ENCODE measurements around the gene PDE11A.

PDE11A gene

GRCh38 chr2:177619986-177620385, 452.6 kb downstream of the PDE11A start:
- in situ Hi-C loops (cut with HindIII; ENCODE audit: low sequenced_read_pairs) = no loop called here
- no peak for DNase-seq (ENCODE audit: low read depth, low spot score)
- TF ChIP-seq, protein P1, sequence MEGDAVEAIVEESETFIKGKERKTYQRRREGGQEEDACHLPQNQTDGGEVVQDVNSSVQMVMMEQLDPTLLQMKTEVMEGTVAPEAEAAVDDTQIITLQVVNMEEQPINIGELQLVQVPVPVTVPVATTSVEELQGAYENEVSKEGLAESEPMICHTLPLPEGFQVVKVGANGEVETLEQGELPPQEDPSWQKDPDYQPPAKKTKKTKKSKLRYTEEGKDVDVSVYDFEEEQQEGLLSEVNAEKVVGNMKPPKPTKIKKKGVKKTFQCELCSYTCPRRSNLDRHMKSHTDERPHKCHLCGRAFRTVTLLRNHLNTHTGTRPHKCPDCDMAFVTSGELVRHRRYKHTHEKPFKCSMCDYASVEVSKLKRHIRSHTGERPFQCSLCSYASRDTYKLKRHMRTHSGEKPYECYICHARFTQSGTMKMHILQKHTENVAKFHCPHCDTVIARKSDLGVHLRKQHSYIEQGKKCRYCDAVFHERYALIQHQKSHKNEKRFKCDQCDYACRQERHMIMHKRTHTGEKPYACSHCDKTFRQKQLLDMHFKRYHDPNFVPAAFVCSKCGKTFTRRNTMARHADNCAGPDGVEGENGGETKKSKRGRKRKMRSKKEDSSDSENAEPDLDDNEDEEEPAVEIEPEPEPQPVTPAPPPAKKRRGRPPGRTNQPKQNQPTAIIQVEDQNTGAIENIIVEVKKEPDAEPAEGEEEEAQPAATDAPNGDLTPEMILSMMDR (IDR thresholded peaks at IDR 0.05; ENCODE audit: low read depth, low read length) = no peak

DNA sequence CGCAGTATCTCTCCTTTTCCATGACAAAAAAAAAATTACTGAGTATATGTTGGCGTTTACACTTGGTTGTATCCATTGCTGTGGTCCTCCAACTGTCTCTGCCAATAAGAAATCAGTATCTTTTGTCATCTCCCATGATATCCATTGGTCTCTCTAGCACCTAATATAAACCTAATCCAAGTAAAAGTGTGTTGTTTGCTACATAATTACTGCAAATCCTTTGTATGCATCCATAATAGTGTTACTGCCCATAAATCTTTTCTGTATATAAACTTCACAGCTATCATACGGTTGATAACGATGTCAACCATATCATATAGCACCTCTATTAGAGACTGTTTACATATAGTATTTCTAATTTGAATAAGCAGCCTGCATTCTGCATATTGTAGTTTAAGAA, 453.1 kb downstream of the PDE11A start:
- H3K4me3 ChIP-seq (ENCODE audit: low read depth, low read length) = no peak overlapping the region
- DNase-seq (ENCODE audit: low read depth, low spot score) = no peak
- TF ChIP-seq, protein P1 (IDR thresholded peaks at IDR 0.05; ENCODE audit: low read depth, low read length) = no peak
- in situ Hi-C loops (cut with HindIII; ENCODE audit: low sequenced_read_pairs) = no loop called here

More at GRCh38 chr2:177619986-177620385, 452.6 kb downstream of the PDE11A start:
- no peak overlapping the region for H3K4me3 ChIP-seq (ENCODE audit: low read depth, low read length)

GRCh38 chr2:177618255-177619253, 454.0 kb downstream of the PDE11A start:
- peak overlapping the region; percentile 85 for H3K4me3 ChIP-seq (ENCODE audit: low read depth, low read length)
- DNase-seq (ENCODE audit: low read depth, low spot score) = peak; percentile 92
- in situ Hi-C loops (cut with HindIII; ENCODE audit: low sequenced_read_pairs) = no loop called here
- TF ChIP-seq, protein P1 (IDR thresholded peaks at IDR 0.05; ENCODE audit: low read depth, low read length) = no peak

DNA sequence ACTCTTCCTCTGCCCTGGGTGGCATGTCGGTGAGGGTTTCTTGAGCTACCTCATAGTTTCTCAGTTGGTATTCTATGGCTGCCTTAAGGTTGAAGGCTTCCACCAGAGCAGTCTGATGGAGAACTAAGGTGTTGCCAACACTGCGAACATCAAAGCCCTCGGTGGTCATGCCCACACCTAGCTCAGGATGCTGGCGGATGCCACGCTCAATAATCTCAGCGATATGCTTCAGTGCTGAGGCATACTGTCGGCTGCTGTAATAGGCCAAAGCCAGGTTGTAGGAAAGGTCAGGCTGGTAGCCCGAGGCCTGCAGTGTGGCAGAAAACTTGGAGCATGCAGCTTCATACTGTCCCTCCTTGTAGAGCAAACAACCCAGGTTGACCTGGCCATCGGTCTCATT, 454.7 kb downstream of the PDE11A start:
- TF ChIP-seq, protein P1 (IDR thresholded peaks at IDR 0.05; ENCODE audit: low read depth, low read length) = no peak
- in situ Hi-C loops (cut with HindIII; ENCODE audit: low sequenced_read_pairs) = no loop called here
- H3K4me3 ChIP-seq (ENCODE audit: low read depth, low read length) = peak overlapping the region; percentile 85
- DNase-seq (ENCODE audit: low read depth, low spot score) = no peak

- in situ Hi-C loops (cut with HindIII; ENCODE audit: low sequenced_read_pairs) = no loop called here
- no peak overlapping the region for H3K4me3 ChIP-seq (ENCODE audit: low read depth, low read length)
- TF ChIP-seq, protein P1 (IDR thresholded peaks at IDR 0.05; ENCODE audit: low read depth, low read length) = no peak
- no peak for DNase-seq (ENCODE audit: low read depth, low spot score)
Measured at GRCh38 chr2:177616731-177617130, 455.8 kb downstream of the PDE11A start.

DNA sequence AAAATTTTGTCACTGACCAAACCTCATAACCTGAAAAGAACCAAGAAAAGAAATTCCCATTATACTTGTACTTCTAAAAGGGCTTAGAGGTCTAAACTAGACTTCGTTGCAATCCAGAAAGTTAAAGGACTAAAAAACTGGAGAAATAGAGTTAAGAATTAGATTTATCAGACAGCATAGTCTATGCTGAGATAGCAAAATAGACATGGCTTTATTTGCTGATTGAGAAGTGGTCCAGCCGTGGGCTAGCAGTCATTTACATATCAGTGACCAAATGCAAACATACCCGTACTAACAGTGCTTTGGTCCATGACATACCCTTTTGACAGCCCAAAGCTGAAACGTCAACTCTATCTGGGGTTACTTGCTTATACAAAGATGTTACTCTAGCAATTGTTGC, 456.5 kb downstream of the PDE11A start:
- in situ Hi-C loops (cut with HindIII; ENCODE audit: low sequenced_read_pairs) = no loop called here
- DNase-seq (ENCODE audit: low read depth, low spot score) = no peak
- TF ChIP-seq, protein P1 (IDR thresholded peaks at IDR 0.05; ENCODE audit: low read depth, low read length) = no peak
- no peak overlapping the region for H3K4me3 ChIP-seq (ENCODE audit: low read depth, low read length)

All from astrocyte of the spinal cord (primary cell).